Epithelial cell of esophagus (primary cell): ENCODE measurements around the gene WDR62.

Experiments used
- DNase-seq: peaks from one replicate; pipeline ENCODE4 v3.0.0; 2010; ENCODE audit warnings: low read depth
- H3K4me3 ChIP-seq: 2 replicates; pipeline ENCODE4 v1.5.1; 2011; ENCODE audit warnings: mild to moderate bottlenecking, low read length, control low read depth
- CTCF ChIP-seq: IDR thresholded peaks from 2 replicates; pipeline ENCODE4 v1.5.1; 2011; ENCODE audit warnings: low read depth, mild to moderate bottlenecking, low read length, control low read depth, inconsistent platforms; ENCODE audit not compliant: insufficient read depth; ENCODE audit errors: missing control alignments

Gene WDR62

GRCh38 chr19:36136964-36137686, 82.4 kb downstream of the WDR62 start:
- peak; percentile 98 for DNase-seq
- H3K4me3 ChIP-seq: no peak overlapping the region
- TF ChIP-seq CTCF: no peak

DNA sequence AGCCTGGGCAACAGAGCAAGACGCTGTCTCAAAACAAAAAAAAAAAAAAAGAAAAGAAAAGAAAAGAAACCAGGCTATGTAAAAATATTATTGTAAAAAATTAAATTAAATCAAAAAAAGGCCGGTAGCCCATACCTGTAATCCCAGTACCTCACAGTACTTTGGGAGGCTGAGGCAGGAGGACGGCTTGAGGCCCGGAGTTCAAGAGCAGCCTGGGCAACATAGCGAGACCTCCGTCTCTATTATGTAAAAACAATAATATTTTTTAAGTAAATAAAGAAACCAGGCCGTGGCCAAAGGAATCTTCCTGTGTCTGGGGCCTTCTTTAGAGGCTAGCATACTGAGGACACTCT, 84.4 kb downstream of the WDR62 start:
- H3K4me3 ChIP-seq: peak overlapping the region; percentile 99
- no peak for DNase-seq
- no peak for TF ChIP-seq CTCF

DNA sequence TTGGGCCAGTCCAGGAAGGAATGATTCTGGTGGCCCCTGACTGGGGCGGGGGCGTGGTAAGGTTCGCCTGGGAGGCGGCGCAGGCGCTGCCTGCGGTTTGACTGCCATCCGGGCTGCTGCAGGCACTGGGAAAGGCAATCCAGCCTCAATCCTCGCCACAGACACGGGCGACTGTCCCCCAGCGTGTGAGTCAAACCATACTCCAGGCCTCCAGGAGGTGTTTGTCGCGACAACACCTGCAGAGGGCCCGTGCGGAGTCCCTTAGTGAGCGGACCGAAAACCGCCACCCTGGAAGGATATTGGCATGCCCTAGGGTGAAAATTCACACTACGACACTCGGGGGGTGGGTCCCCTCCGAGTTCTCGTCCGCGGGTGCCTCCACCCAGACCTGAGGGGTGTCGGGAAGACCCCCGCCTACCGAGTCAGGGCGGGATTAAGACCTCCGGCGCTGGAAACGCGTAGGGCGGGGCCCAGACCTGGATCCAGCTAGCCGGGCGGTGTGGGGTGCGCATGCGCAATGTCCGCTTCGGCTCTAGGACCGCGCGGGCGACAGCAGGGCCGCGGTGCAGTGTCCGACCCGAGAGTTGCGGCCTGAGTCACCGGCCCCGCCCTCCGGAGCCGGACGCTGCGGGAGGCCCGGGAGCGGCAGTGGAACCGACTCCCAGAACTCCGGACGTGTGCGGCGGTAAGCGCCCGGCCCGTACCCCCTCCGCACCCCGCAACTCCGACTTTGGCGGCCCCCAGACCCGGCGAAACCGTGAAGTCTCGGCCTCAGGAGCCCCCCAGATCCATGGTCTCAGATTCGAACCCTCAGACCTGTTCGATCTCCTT, 85.0 kb downstream of the WDR62 start, which contains the start of gene CAPNS1:
Gene CAPNS1 (plus strand): TSS at position 594 of the 831 bp plus-strand sequence. CDS start 946 bp downstream, outside the sequence.
- DNase-seq: peak; percentile 96
- TF ChIP-seq CTCF: peak; percentile 2
- peak within 1 kb of the TSS; percentile 99 for H3K4me3 ChIP-seq

DNA sequence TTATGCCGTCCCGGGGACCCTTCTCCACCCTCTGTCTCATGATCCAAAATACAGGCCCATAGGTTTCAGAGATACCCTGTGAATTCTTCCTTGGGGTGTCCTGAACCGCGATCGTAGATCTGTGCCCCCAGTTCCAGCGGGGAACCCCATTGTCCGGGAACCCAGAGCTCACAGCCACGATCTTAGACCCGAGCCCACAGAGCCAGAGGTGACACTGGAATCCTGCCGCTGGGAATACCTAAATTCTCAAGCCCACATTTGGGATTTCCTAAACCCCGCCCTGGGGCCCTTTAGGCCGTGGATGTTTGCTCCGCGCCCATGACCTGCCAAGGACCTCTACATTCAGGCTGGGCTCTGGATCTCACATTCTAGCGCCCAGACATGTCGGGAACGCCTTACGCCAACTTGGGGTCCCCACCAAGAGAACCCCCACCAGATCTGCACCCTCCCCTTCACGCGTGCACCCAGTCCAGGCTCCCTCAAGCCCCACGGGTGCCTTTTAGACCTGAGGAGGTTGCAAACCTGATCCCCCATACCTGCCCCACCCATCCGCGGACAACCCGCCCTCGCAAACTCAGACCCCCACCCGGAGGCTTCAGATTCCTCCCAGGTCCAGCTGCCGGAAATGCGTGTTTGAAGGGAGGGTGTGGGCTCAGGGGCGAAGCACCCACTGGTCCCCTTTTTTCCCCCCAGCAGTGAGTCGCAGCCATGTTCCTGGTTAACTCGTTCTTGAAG, 85.8 kb downstream of the WDR62 start:
- peak overlapping the region; percentile 99 for H3K4me3 ChIP-seq
- no peak for TF ChIP-seq CTCF
- peak; percentile 56 for DNase-seq

DNA sequence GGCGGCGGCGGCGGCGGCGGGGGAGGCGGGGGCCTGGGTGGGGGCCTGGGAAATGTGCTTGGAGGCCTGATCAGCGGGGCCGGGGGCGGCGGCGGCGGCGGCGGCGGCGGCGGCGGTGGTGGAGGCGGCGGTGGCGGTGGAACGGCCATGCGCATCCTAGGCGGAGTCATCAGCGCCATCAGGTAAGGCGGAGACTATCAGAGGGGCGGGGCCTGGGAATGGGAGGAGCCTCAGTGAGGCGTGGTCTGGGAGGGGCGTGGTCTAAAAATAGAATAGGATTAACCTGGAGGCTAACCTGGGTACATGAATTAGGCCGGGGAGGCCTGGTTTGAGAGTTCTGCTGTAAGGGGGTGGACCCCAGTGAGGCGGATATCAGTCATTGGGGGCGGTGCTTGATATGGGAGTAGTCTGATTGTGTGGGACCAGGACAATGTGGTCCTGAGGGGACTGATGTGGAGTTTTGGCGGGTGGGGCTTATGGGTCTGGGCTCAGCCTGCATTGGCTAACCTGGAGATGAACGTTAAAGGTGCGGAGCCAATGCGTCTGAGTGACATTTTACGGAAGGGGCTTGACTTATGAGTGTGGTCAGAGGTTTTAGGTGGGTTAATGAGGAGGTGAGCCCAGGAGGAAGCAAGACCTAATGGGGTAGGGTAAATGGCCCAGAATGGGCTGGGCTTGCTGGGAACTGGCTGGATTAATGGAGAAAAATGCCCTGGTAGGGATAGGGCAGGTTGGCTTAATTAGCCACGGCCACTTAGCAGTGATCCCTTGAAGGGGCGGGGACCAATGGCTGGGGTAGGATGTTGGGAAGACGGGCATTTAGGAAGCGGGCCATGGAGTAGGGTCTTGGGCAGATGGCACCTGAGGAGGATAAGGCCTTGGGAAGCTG, 86.6 kb downstream of the WDR62 start:
- H3K4me3 ChIP-seq: peak overlapping the region; percentile 99
- TF ChIP-seq CTCF: no peak
- peak; percentile 93 for DNase-seq

GRCh38 chr19:36142046-36142445, 87.3 kb downstream of the WDR62 start:
- no peak for TF ChIP-seq CTCF
- H3K4me3 ChIP-seq: no peak overlapping the region
- no peak for DNase-seq
